ENCODE data around the gene CYP4F11. TPM values are rescaled to one million over a fixed set of nuclear protein-coding genes. Genes with fewer than 3 reads are reported as not detected.

Gene CYP4F11
- total RNA-seq, 2 experiments from 2014 or later: not detected

GRCh38 chr19:15869873-15870272, 64.5 kb downstream of the CYP4F11 start:
- ChIA-PET CTCF (interaction anchor here (0.8 to 1.6 kb wide), 5 partner anchors 12 to 315 kb away, joined by 3 to 5 read pairs (median 3); partner anchors contain the start of gene FAM32A), POLR2A (interaction anchor here (0.9 kb wide), 1 partner anchor 204 kb away, joined by 3 read pairs; no protein-coding TSS in a partner anchor)
- no peak overlapping the region for H3K27ac Mint-ChIP-seq
- intact Hi-C loops (cut with micrococcal nuclease): loop anchor here (10.0 kb wide), 1 partner anchor 235 kb away; no protein-coding TSS in a partner anchor
- no peaks in the 10 kb centered on the region for H3K36me3 Mint-ChIP-seq (ENCODE audit: low read depth)
- H3K4me1 Mint-ChIP-seq (ENCODE audit: low read depth): peaks cover 10% of the 10 kb centered on the region
- TF ChIP-seq CTCF (IDR thresholded peaks at IDR 0.05): no peak
- DNase-seq (no peak), ATAC-seq (no peak)
- H3K4me3 Mint-ChIP-seq: no peak overlapping the region
- peaks cover 4% of the 10 kb centered on the region for H3K27me3 Mint-ChIP-seq
- no peaks in the 10 kb centered on the region for H3K9me3 Mint-ChIP-seq

DNA sequence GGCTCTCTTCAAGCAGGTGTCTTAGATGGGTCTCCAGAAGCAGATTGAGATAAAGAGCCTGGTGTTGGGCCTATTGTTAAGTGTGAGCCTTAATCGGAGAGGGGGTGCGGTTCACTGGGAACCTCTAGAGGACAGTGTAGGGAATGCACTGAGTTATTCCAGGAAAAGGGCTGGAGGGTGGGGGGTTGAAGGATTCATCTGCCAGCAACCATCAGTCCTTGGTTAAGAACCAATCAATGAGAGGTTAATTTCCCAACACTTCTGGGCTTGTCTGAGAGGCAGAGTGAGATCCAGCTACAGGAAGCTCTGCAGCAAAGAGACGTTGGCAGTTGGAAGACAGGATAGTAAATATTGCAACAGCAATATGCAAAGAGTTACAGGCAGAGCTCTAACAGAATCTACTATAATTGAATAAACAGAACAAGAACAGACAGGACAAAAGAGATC, 65.2 kb downstream of the CYP4F11 start:
- peak; percentile 24 for TF ChIP-seq CTCF (IDR thresholded peaks at IDR 0.05)
- Mint-ChIP-seq H3K27me3 (peaks cover 4% of the 10 kb centered on the region), H3K36me3 (ENCODE audit: low read depth) (no peaks in the 10 kb centered on the region), H3K4me1 (ENCODE audit: low read depth) (peaks cover 8% of the 10 kb centered on the region), H3K27ac (no peak overlapping the region), H3K4me3 (no peak overlapping the region), H3K9me3 (no peaks in the 10 kb centered on the region)
- ChIA-PET POLR2A (no interaction called here), CTCF (interaction anchor here (0.8 to 1.6 kb wide), 4 partner anchors 11 to 316 kb away, joined by 3 to 5 read pairs (median 3); partner anchors contain the start of gene FAM32A)
- DNase-seq (peak; percentile 37), ATAC-seq (peak; percentile 75)
- intact Hi-C loops (cut with micrococcal nuclease): loop anchor here (10.0 kb wide), 1 partner anchor 234 kb away; no protein-coding TSS in a partner anchor

- Mint-ChIP-seq H3K27me3 (no peaks in the 10 kb centered on the region), H3K27ac (no peak overlapping the region), H3K4me3 (no peak overlapping the region), H3K9me3 (no peaks in the 10 kb centered on the region), H3K4me1 (ENCODE audit: low read depth) (peaks cover 5% of the 10 kb centered on the region), H3K36me3 (ENCODE audit: low read depth) (no peaks in the 10 kb centered on the region)
- intact Hi-C loops (cut with micrococcal nuclease): loop anchor here (10.0 kb wide), 1 partner anchor 232 kb away; no protein-coding TSS in a partner anchor
- ChIA-PET POLR2A (no interaction called here), CTCF (no interaction called here)
- TF ChIP-seq CTCF (IDR thresholded peaks at IDR 0.05): no peak
- DNase-seq (no peak), ATAC-seq (no peak)
Measured at GRCh38 chr19:15866636-15867035, 67.7 kb downstream of the CYP4F11 start.

GRCh38 chr19:15864824-15865223, 69.5 kb downstream of the CYP4F11 start:
- POLR2A ChIA-PET: interaction anchor here (0.8 kb wide), 1 partner anchor 328 kb away, joined by 3 read pairs; no protein-coding TSS in a partner anchor
- no peaks in the 10 kb centered on the region for H3K36me3 Mint-ChIP-seq (ENCODE audit: low read depth)
- CTCF ChIA-PET: interaction anchor here (0.6 kb wide), 1 partner anchor 860 kb away, joined by 4 read pairs; no protein-coding TSS in a partner anchor
- H3K9me3 Mint-ChIP-seq: no peaks in the 10 kb centered on the region
- H3K27ac Mint-ChIP-seq: no peak overlapping the region
- ATAC-seq (no peak), DNase-seq (no peak)
- no peak overlapping the region for H3K4me3 Mint-ChIP-seq
- H3K27me3 Mint-ChIP-seq: no peaks in the 10 kb centered on the region
- TF ChIP-seq CTCF (IDR thresholded peaks at IDR 0.05): no peak
- intact Hi-C loops (cut with micrococcal nuclease): loop anchor here (10.0 kb wide), 1 partner anchor 230 kb away; no protein-coding TSS in a partner anchor
- no peaks in the 10 kb centered on the region for H3K4me1 Mint-ChIP-seq (ENCODE audit: low read depth)

DNA sequence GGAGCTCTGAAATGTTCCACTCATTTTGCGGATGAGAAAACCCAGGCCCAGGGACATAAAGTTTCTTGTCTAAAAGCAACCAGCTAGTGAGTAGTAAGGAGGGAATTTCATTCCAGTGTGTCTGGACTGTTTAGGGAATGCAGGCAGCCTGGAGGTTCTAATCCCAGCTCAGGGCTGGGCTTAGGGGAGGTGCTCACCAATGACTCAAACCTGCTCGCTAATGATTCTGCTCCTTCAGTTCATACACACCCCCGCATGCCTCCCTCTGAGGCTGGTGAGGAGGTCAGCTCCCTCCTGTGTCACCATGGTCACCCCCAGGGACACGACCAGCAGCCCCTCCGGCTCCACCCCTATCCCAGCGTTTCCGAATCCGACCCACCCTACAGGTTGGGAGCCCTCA, 71.1 kb downstream of the CYP4F11 start:
- POLR2A ChIA-PET: no interaction called here
- Mint-ChIP-seq H3K36me3 (ENCODE audit: low read depth) (no peaks in the 10 kb centered on the region), H3K27me3 (no peaks in the 10 kb centered on the region), H3K9me3 (no peaks in the 10 kb centered on the region), H3K27ac (no peak overlapping the region), H3K4me1 (ENCODE audit: low read depth) (no peaks in the 10 kb centered on the region), H3K4me3 (no peak overlapping the region)
- DNase-seq: no peak
- CTCF ChIA-PET: no interaction called here
- ATAC-seq: no peak
- TF ChIP-seq CTCF (IDR thresholded peaks at IDR 0.05): no peak
- intact Hi-C loops (cut with micrococcal nuclease): loop anchor here (10.0 kb wide), 1 partner anchor 228 kb away; no protein-coding TSS in a partner anchor
